CD4-positive, alpha-beta T cell treated with Interleukin-6 at 100 ng/mL for 8 hours (primary cell): ENCODE data around the gene OTULIN.

Source experiments
- DNase-seq: peaks from one replicate; pipeline ENCODE4 v3.0.0-alpha.2; 2020; ENCODE audit warnings: mixed read lengths, low spot score

OTULIN gene

GRCh38 chr5:14664270-14665100 lies at the start of gene OTULIN:
TSS of gene OTULIN (plus strand) at chr5:14664718. CDS start at chr5:14664826, 108 bp downstream.
- peak; percentile 85 for DNase-seq

- DNase-seq, result no peak
Measured at GRCh38 chr5:14615365-14615764, 49.2 kb upstream of the OTULIN start.

- no peak for DNase-seq
Measured at GRCh38 chr5:14617441-14617840, 47.1 kb upstream of the OTULIN start.

GRCh38 chr5:14627270-14627669 lies 37.2 kb upstream of the OTULIN start:
- no peak for DNase-seq

GRCh38 chr5:14628346-14628745 lies 36.2 kb upstream of the OTULIN start:
- DNase-seq, result peak; percentile 28

GRCh38 chr5:14630671-14631070 lies 33.8 kb upstream of the OTULIN start:
- DNase-seq, result no peak

GRCh38 chr5:14635656-14636055 lies 28.9 kb upstream of the OTULIN start:
- DNase-seq, result no peak

- no peak for DNase-seq
Measured at GRCh38 chr5:14640765-14641164, 23.8 kb upstream of the OTULIN start.

GRCh38 chr5:14644623-14645237 lies 19.8 kb upstream of the OTULIN start:
- DNase-seq, result no peak

- DNase-seq, result no peak
Measured at GRCh38 chr5:14650052-14650451, 14.5 kb upstream of the OTULIN start.

GRCh38 chr5:14655146-14655741 lies 9.3 kb upstream of the OTULIN start:
- no peak for DNase-seq

- no peak for DNase-seq
Measured at GRCh38 chr5:14656898-14657297, 7.6 kb upstream of the OTULIN start.

GRCh38 chr5:14659821-14660607 lies 4.5 kb upstream of the OTULIN start:
- DNase-seq, result no peak

- DNase-seq, result no peak
Measured at GRCh38 chr5:14660833-14661232, 3.7 kb upstream of the OTULIN start.

- no peak for DNase-seq
Measured at GRCh38 chr5:14662721-14663260, 1.7 kb upstream of the OTULIN start.

- DNase-seq, result no peak
Measured at GRCh38 chr5:14663734-14664269, 716 bp upstream of the OTULIN start.

GRCh38 chr5:14665101-14665822 lies 744 bp downstream of the OTULIN start:
- DNase-seq, result no peak

GRCh38 chr5:14665949-14666348 lies 1.4 kb downstream of the OTULIN start:
- DNase-seq, result peak; percentile 51

GRCh38 chr5:14666357-14666756 lies 1.8 kb downstream of the OTULIN start:
- no peak for DNase-seq

- DNase-seq, result no peak
Measured at GRCh38 chr5:14667290-14667689, 2.8 kb downstream of the OTULIN start.

- DNase-seq, result no peak
Measured at GRCh38 chr5:14667770-14668169, 3.3 kb downstream of the OTULIN start.
